Activated CD8-positive, alpha-beta T cell treated with anti-CD3 and anti-CD28 coated beads for 36 hours (primary cell): ENCODE results near the gene BRAF. TPM values are rescaled to one million over a fixed set of nuclear protein-coding genes. Genes with fewer than 3 reads are reported as not detected.
"Not testable (repeated sequence)": the region's sequence is repeated elsewhere in the genome, so short reads cannot be mapped to it uniquely, and the experiment has no call there.

Experiments
- ATAC-seq: fragments of 200-7000 bp; cut with Tn5 transposase; one replicate; pipeline ENCODE4 v1.10.0; 2021; ENCODE audit warnings: mild to moderate bottlenecking, moderate library complexity
- CTCF ChIA-PET: fragments of 350-600 bp; sonication (Branson Sonifier 250); formaldehyde crosslinking; loops from one replicate; lab custom pipeline; 2021; ENCODE audit warnings: antibody characterized with exemption; lab: Charles Lee
- POLR2A ChIA-PET: fragments of 350-600 bp; sonication (Branson Sonifier 250); formaldehyde crosslinking; loops from one replicate; lab custom pipeline; 2021; ENCODE audit warnings: antibody characterized with exemption; lab: Charles Lee
- DNase-seq: peaks from one replicate; pipeline ENCODE4 v3.0.0-alpha.2; 2020
- H3K27ac Mint-ChIP-seq: one replicate; pipeline ENCODE4 v1.8.0; 2021; ENCODE audit warnings: mild to moderate bottlenecking, mixed read lengths
- H3K27me3 Mint-ChIP-seq: one replicate; pipeline ENCODE4 v1.8.0; 2021; ENCODE audit warnings: mixed read lengths
- H3K36me3 Mint-ChIP-seq: one replicate; pipeline ENCODE4 v1.8.0; 2021; ENCODE audit warnings: low read depth, mixed read lengths
- H3K4me1 Mint-ChIP-seq: one replicate; pipeline ENCODE4 v1.8.0; 2021; ENCODE audit warnings: low read depth, mixed read lengths
- H3K4me3 Mint-ChIP-seq: one replicate; pipeline ENCODE4 v1.8.0; 2021; ENCODE audit warnings: mild to moderate bottlenecking, moderate library complexity, mixed read lengths
- H3K9me3 Mint-ChIP-seq: one replicate; pipeline ENCODE4 v1.8.0; 2021; ENCODE audit warnings: mixed read lengths
- CTCF ChIP-seq: fragments of 200-600 bp; IDR thresholded peaks from one replicate; pipeline ENCODE4 v1.8.0; 2022; ENCODE audit warnings: antibody characterized with exemption, mild to moderate bottlenecking
- intact Hi-C: fragments of 100-400 bp; cut with micrococcal nuclease; formaldehyde crosslinking; loops from one replicate; pipeline ENCODE4 v1.10.0; 2022
- total RNA-seq, 2 experiments: library from RNA; stranded (reverse); gene quantifications; one replicate each; pipeline ENCODE4 v1.2.3, GENCODE V29; 2021

Gene BRAF
- total RNA-seq, 2 experiments from 2014 or later: 30.0 to 30.6 TPM

- no peak for TF ChIP-seq CTCF
- Mint-ChIP-seq H3K27ac (no peak overlapping the region), H3K9me3 (no peaks in the 10 kb centered on the region), H3K36me3 (no peaks in the 10 kb centered on the region), H3K4me1 (no peaks in the 10 kb centered on the region), H3K27me3 (no peaks in the 10 kb centered on the region), H3K4me3 (no peak overlapping the region)
- intact Hi-C loops: no loop called here
- DNase-seq (no peak), ATAC-seq (no peak)
- ChIA-PET POLR2A (no interaction called here), CTCF (no interaction called here)
Measured at GRCh38 chr7:140966561-140967233, 42.0 kb upstream of the BRAF start.

- CTCF ChIA-PET: interaction anchor here (0.8 kb wide), 1 partner anchor 1663 kb away, joined by 4 read pairs; no protein-coding TSS in a partner anchor
Measured at GRCh38 chr7:140961117-140961516, 36.4 kb upstream of the BRAF start.

GRCh38 chr7:140956997-140957396 lies 32.3 kb upstream of the BRAF start:
- intact Hi-C loops, POLR2A ChIA-PET, H3K36me3 Mint-ChIP-seq, H3K9me3 Mint-ChIP-seq, DNase-seq, H3K27me3 Mint-ChIP-seq, ATAC-seq, H3K4me1 Mint-ChIP-seq, H3K4me3 Mint-ChIP-seq, H3K27ac Mint-ChIP-seq: not testable (repeated sequence)
- CTCF ChIA-PET: interaction anchor here (1.0 kb wide), 1 partner anchor 146 kb away, joined by 4 read pairs; no protein-coding TSS in a partner anchor

More at GRCh38 chr7:140961117-140961516, 36.4 kb upstream of the BRAF start:
- intact Hi-C loops: no loop called here
- TF ChIP-seq CTCF: no peak
- Mint-ChIP-seq H3K36me3 (no peaks in the 10 kb centered on the region), H3K27ac (no peak overlapping the region), H3K4me1 (no peaks in the 10 kb centered on the region), H3K27me3 (no peaks in the 10 kb centered on the region), H3K9me3 (no peaks in the 10 kb centered on the region), H3K4me3 (no peak overlapping the region)
- POLR2A ChIA-PET: no interaction called here
- no peak for ATAC-seq
- DNase-seq: no peak

- Mint-ChIP-seq H3K36me3 (no peaks in the 10 kb centered on the region), H3K27ac (no peak overlapping the region), H3K27me3 (peaks cover under 1% of the 10 kb centered on the region), H3K9me3 (no peaks in the 10 kb centered on the region), H3K4me3 (no peak overlapping the region), H3K4me1 (no peaks in the 10 kb centered on the region)
- TF ChIP-seq CTCF: no peak
- intact Hi-C loops: no loop called here
- CTCF ChIA-PET: interaction anchor here (0.8 kb wide), 1 partner anchor 36 kb away, joined by 3 read pairs; no protein-coding TSS in a partner anchor
- ATAC-seq: no peak
- POLR2A ChIA-PET: interaction anchor here (1.8 kb wide), 1 partner anchor 8 kb away, joined by 4 read pairs; no protein-coding TSS in a partner anchor
- no peak for DNase-seq
Measured at GRCh38 chr7:140945940-140946339, 21.2 kb upstream of the BRAF start.

- H3K27ac Mint-ChIP-seq, ATAC-seq, CTCF ChIA-PET, DNase-seq, H3K27me3 Mint-ChIP-seq, H3K4me1 Mint-ChIP-seq, H3K9me3 Mint-ChIP-seq, H3K4me3 Mint-ChIP-seq, H3K36me3 Mint-ChIP-seq, POLR2A ChIA-PET, intact Hi-C loops: not testable (repeated sequence)
Measured at GRCh38 chr7:140942242-140942641, 17.5 kb upstream of the BRAF start.

GRCh38 chr7:140940898-140941297 lies 16.2 kb upstream of the BRAF start:
- Mint-ChIP-seq H3K4me1 (peaks cover 2% of the 10 kb centered on the region), H3K4me3 (no peak overlapping the region), H3K36me3 (no peaks in the 10 kb centered on the region), H3K9me3 (no peaks in the 10 kb centered on the region), H3K27ac (no peak overlapping the region), H3K27me3 (peaks cover 2% of the 10 kb centered on the region)
- no peak for TF ChIP-seq CTCF
- ATAC-seq: no peak
- DNase-seq: no peak
- POLR2A ChIA-PET: no interaction called here
- intact Hi-C loops: no loop called here
- CTCF ChIA-PET: no interaction called here
